ENCODE results near the gene ESYT1.
A peak's percentile ranks its signal among the peaks of the same experiment; 100 is the strongest.

ESYT1 gene

DNA sequence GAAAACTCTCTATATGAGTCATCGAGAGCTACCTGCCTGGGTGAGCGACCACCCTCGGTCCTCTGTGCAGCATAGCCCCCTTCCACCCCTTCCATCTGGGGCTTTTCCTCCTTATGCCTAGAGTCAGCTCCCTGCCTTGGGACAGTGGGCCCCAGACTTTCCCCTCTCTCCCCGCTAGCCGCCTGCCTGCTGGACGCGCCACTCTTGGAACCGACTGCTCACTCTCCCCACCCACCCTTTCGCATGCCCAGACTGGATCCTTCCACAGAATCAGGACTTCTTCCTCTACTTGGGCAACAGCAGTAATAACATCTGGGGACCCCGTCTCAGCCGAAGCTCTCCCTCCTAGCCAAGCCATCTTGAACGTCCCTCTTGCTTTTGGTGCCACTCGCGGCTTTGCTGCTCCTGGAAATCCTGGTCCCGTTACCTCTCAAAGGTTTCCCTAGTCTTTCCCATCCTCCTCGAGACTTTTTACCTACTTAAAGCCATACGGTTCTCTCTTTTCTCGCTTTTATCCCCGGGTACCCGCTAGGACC is 671 bp downstream of the ESYT1 start:
- H3K4me3 ChIP-seq (ENCODE audit: low read depth, low read length), result peak overlapping the region; percentile 96

GRCh38 chr12:56129206-56129941 is 1.3 kb downstream of the ESYT1 start:
- peak overlapping the region; percentile 96 for H3K4me3 ChIP-seq (ENCODE audit: low read depth, low read length)

- peak overlapping the region; percentile 96 for H3K4me3 ChIP-seq (ENCODE audit: low read depth, low read length)
Measured at GRCh38 chr12:56129942-56130495, 2.0 kb downstream of the ESYT1 start.

DNA sequence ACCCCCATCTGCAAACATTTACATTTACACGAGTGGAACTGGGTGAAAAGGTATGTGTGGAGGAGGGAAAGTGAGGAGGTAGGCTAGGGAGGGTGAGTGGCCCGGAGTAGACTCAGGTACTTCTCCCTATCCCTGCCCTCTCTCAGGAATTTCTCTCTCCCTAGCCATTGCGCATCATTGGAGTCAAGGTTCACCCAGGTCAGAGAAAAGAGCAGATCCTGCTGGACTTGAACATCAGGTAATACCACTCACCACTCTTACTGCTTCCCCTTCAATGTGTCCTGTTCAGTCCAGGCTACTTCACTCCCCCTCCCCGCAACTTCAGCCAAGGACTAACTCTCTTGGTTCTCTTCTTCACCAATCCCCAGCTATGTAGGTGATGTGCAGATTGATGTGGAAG is 2.8 kb downstream of the ESYT1 start:
- H3K4me3 ChIP-seq (ENCODE audit: low read depth, low read length), result no peak overlapping the region

- no peak overlapping the region for H3K4me3 ChIP-seq (ENCODE audit: low read depth, low read length)
Measured at GRCh38 chr12:56134897-56135296, 6.8 kb downstream of the ESYT1 start.

DNA sequence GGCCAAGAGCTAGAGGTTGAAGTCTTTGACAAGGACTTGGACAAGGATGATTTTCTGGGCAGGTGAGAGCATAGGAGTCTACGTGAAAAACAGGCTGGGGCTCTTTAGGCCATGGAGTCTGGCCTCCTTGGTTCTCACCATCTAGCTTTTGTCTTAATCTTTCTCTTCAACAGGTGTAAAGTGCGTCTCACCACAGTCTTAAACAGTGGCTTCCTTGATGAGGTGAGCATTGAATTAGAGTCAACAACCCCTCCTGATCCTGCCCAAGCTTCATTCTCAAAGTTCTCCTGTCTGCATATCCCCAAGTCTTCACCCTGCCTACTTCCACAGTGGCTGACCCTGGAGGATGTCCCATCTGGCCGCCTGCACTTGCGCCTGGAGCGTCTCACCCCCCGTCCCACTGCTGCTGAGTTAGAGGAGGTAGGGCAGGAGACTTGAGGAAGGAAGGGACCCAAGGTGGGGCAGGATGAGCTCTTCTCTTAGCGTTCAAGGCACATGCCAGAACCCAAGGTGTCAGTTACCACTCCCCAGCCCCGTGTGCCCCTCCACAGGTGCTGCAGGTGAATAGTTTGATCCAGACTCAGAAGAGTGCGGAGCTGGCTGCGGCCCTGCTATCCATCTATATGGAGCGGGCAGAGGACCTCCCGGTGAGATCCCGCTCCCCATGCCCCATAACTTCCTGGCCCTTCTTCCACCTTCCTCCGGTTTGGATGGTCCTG is 9.9 kb downstream of the ESYT1 start:
- H3K4me3 ChIP-seq (ENCODE audit: low read depth, low read length), result no peak overlapping the region

- no peak overlapping the region for H3K4me3 ChIP-seq (ENCODE audit: low read depth, low read length)
Measured at GRCh38 chr12:56141946-56142784, 14.1 kb downstream of the ESYT1 start.

DNA sequence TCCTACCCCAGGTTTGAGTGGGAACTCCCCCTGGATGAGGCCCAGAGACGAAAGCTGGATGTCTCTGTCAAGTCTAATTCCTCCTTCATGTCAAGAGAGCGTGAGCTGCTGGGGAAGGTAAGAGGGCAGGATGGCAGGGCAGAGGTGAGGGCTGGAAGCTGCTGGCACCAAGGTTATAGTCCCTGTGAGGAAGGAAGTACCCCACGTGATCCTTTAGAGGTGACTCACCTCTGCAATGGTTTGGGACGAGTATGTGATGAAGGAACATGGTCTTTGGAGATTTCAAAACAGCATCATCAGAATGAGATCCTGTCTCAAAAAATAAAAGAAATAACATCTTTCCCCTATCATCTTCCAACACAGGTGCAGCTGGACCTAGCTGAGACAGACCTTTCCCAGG is 15.2 kb downstream of the ESYT1 start:
- no peak overlapping the region for H3K4me3 ChIP-seq (ENCODE audit: low read depth, low read length)

DNA sequence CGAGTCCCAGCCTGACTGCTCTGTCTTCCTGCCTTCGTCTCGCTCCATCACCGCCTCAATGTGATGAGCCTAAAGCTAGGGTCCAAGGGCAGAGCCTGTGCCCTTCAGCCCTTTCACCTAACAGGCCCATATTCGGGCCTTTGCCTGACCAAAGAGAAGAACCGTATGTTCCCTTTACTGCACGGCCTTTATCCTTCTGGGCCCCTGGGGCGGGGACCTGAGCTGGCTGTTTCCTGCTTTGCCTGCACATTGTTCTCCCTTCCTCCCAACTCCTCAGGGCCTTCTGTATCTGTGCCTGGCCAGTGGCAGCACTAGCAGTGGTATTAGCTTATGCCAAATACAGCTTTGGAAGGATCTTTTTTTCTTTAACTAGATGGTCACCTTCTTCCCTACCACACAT is 15.8 kb downstream of the ESYT1 start:
- no peak overlapping the region for H3K4me3 ChIP-seq (ENCODE audit: low read depth, low read length)

- H3K4me3 ChIP-seq (ENCODE audit: low read depth, low read length), result no peak overlapping the region
Measured at GRCh38 chr12:56145217-56145616, 17.1 kb downstream of the ESYT1 start.

- H3K4me3 ChIP-seq (ENCODE audit: low read depth, low read length), result no peak overlapping the region
Measured at GRCh38 chr12:56146492-56147460, 18.7 kb downstream of the ESYT1 start.

GRCh38 chr12:56150563-56150962 is 22.5 kb downstream of the ESYT1 start:
- no peak overlapping the region for H3K4me3 ChIP-seq (ENCODE audit: low read depth, low read length)

DNA sequence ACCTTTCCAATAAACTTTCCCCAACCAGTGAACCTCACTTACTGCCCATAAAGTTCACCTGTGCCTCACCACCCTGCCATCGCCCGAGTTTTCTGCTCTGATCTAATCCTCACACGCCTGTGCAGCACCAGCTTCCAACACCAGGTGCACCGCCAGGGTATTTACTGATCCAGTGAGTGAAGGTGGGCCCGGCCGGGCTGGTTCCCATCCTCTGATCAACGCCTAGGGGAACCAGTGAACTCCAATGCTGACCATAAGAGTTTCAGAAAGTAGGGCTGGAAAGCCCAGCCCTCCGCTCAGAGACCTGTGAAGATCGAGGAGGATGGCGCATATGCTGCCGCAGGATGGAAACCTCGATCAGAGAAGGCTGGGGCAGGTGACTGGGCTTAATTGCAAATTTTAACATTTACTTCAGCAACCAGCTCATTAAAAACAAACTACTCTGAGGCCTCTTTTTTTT is 23.6 kb downstream of the ESYT1 start:
- H3K4me3 ChIP-seq (ENCODE audit: low read depth, low read length), result peak overlapping the region; percentile 79

GRCh38 chr12:56152132-56152755 is 24.2 kb downstream of the ESYT1 start, which contains the start of gene MYL6B:
MYL6B (plus strand) TSS chr12:56152587; CDS start chr12:56153919, 1,332 bp downstream.
- H3K4me3 ChIP-seq (ENCODE audit: low read depth, low read length), result peak within 1 kb of the TSS; percentile 79

- H3K4me3 ChIP-seq (ENCODE audit: low read depth, low read length), result peak overlapping the region; percentile 79
Measured at GRCh38 chr12:56152756-56153677, 24.9 kb downstream of the ESYT1 start.

GRCh38 chr12:56153678-56154065 is 25.6 kb downstream of the ESYT1 start:
- no peak overlapping the region for H3K4me3 ChIP-seq (ENCODE audit: low read depth, low read length)

GRCh38 chr12:56154246-56154771 is 26.2 kb downstream of the ESYT1 start:
- H3K4me3 ChIP-seq (ENCODE audit: low read depth, low read length), result no peak overlapping the region

DNA sequence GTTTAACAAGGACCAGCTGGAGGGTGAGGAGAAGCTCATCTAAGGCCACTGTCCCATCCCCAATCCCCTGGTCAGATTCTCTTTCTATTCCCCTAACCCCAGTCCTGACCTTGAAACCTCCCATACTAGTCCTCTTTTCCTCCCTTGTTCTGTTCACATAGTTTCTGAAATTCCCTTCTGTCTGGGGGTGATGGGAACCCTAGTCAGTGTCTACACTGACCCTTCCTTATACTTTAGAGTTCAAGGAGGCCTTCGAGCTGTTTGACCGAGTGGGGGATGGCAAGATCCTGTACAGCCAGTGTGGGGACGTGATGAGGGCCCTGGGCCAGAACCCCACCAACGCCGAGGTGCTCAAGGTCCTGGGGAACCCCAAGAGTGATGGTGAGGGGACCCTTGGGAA is 26.8 kb downstream of the ESYT1 start:
- H3K4me3 ChIP-seq (ENCODE audit: low read depth, low read length), result no peak overlapping the region

Data from iPS-11a (cell line).